Stimulated activated CD8-positive, alpha-beta memory T cell treated with anti-CD3 and anti-CD28 coated beads, Interleukin-7, amount 100 ng/mL, for 4 hours (primary cell): ENCODE measurements around the gene ZNF217.
"Not testable (repeated sequence)": the region's sequence is repeated elsewhere in the genome, so short reads cannot be mapped to it uniquely, and the experiment has no call there.

Experiments used
- DNase-seq, 2 donors: peaks; one replicate each; pipeline ENCODE4 v3.0.0-alpha.2; 2020; ENCODE audit warnings: low read depth in 2 of 2

ZNF217 gene

GRCh38 chr20:53622247-53623133 is 28.9 kb upstream of the ZNF217 start:
- DNase-seq = no peak

DNA sequence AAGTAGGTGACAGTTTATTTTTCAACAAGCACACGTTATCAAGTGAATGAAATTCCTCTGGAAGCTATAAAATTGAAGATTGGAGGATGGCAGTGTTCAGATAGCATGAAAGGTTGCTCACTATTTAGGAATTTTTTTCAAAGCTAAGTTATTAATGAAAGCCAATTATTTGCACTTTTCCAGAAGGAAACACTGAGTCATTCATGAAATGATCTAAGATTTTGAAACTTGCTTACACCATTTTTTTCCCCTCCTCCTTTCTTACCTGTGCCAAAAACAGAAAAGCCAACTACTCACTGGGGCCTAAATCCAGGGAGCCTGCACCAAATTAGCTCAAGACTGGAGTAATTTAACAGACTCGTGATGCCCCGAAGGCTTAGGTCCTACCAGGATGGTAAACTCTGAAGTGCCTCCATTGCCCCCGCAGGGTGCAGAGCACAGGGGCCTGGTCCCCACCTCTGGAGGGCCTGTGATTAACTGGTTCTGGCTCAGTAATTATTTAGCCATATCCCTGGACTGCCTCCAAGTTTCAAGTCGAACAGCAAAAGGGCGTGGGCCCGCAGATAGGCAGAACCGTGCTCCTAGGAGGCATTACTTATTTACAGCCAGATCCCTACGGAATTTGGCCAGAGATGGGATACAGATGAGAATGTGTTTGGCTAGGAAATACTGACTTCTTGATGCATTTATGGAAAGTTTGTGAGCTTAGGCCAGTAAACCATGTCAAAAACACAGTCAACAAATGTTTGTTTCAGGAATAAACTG is 28.0 kb upstream of the ZNF217 start:
- no peak for DNase-seq

GRCh38 chr20:53618490-53619000 is 24.9 kb upstream of the ZNF217 start:
- DNase-seq = not testable (repeated sequence)

- DNase-seq = no peak
Observed at GRCh38 chr20:53617791-53618489, 24.3 kb upstream of the ZNF217 start.

DNA sequence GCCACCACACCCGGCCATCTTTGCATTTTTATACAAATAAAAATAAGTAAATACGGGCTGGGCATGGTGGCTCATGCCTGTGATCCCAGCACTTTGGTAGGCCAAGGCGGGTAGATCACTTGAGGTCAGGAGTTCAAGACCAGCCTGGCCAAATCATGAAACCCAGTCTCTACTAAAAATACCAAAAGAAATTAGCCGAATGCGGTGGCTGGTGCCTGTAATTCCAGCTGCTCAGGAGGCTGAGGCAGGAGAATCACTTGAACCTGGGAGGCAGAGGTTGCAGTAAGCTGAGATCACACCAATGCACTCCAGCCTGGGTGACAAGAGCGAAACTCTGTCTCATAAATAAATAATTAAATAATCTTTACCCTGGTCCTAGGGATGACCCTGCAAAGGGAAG is 22.9 kb upstream of the ZNF217 start:
- DNase-seq = not testable (repeated sequence)

DNA sequence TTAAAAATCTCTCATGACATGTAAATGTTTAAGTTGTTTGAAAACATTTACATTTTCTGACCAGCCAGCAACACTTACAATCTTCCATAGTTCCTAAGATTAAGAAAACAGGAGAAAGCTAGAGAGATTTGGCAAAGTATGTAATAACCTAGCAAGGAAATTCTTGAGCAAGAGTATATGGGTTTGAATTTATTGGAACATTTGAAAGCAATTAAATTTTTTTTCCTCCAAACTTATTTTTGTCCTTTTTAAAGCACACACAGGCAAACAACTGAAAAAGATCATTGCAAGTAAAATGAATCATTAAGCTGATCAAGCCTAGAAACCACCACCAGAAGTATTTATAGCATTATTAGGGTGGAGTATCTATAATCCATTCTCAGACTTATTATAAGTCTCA is 20.1 kb upstream of the ZNF217 start:
- no peak for DNase-seq

DNA sequence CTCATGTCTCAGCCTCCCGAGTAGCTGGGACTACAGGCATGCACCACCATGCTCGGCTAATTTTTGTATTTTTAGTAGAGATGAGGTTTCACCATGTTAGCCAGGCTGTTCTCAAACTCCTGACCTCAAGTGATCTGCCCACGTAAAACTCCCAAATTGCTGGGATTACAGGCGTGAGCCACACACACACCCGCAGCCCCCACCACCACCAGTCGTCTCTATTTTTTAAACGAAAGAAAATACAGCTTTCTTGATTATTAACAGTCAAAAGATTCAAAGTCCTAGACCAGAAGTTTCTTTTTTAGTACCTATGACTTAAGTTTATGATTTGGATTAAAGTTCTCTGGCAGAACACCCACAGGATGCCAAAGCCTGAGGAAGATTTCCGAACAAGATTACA is 18.6 kb upstream of the ZNF217 start:
- DNase-seq = not testable (repeated sequence)

DNA sequence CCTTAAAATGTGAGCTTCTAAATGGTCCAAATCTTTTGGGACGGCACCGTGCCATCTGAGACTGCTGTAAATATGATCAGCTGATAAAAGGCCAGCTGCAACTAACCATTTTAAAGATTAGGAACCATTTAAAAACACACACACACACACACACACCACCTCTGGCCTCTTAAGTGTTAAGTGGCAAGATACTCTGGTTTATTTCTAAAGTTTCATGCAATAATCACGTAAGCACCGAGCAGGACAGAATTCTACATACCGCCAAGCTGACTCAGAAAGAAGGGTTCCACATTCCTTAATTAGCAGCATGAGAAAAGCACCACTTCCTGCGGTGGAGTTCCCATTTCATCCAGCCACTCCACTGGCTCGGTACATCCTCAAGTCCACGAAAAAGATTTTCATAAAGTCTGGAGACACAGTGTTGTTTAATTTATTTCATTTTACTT is 17.8 kb upstream of the ZNF217 start:
- DNase-seq = no peak

GRCh38 chr20:53609491-53610445 is 16.1 kb upstream of the ZNF217 start:
- peak; percentile 58 to 60 for DNase-seq

DNA sequence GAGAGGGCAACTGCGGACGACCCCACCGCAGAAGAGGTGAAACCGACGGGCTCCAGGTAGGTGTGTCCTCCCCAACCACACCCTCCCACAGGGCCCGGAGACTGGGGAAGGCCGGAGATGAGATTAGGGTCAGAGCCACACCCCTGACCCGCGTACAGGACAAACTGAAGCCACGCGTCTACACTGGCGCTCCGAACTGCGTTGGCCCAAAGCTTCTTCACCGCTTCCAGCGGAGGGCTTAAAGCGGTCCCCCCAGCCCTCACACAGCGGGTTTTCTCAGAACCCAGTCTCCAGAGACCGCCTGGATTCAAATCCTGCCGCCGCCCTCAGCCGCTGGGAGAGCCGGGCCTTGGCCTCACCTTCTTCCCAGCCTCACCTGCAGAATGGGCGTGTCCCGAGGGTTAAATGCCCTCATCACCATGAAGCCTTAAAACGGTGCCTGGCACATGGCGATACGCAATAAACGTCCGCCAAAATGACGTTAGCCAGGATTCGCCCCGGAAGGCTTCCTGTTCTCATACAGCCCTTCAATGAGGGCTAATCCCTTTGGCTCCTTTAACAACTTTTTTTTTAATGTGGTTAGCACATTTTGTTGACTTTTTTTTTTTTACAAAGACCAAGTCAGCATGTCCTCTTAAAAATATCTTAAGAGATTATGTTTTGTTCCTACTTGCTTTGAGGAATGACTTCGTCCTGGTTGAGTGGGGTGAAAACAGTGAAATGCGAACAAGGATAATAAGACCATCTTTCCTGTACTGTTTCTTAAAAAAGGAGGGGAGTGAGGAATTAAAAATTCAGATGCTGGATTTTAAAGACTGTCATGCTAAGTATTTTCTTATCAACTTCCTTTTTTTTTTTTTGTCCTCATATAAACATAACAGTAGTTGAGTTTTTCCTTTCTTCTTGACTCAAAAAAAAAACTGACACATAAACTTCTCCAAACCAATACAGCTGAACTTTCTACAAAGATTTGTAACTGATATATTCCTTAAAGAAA is 15.1 kb upstream of the ZNF217 start:
- DNase-seq = no peak

- DNase-seq = no peak
Observed at GRCh38 chr20:53608071-53608455, 14.4 kb upstream of the ZNF217 start.

DNA sequence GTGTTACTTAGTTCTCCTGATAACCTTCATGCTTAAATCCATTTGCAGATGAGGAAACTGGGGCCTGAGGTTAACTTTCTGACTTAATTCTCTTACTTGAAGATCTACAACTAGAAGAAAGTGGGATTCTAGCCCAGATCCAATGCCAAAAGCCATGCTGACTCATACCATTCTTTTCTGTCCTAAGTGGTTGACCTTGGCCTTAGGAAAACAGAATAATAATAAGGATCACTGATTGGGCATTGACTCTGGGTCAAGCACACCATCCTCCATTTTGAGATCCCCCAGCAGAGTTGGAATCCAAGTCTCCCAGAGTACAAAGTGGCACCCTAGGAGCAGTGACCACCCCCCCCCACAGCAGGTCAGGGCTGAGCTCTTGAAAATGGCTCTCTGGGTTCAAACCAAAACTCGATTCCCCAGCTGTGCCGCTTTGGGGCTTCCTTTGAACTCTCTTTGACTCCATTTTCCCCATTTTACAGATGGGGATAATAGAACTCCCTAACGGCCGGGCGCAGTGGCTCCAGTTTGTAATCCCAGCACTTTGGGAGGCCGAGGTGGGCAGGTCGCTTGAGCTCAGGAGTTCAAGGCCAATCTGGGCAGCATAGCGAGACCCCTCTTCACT is 12.8 kb upstream of the ZNF217 start:
- no peak for DNase-seq

DNA sequence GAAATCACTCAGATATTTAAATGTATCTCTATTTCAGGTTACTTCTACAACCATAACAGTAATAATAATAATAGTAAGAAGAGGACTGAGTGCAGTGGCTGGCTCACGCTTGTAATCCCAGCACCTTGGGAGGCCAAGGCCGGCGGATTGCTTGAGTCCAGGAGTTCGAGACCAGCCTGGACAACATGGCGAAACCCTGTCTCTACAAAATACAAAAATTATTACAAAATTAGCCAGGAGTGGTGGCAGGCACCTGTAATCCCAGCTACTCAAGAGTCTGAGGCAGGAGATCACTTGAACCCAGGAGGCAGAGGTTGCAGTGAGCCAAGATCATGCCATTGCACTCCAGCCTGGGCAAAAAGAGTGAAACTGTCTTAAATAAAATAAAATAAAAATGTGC is 11.8 kb upstream of the ZNF217 start:
- DNase-seq = not testable (repeated sequence)

- not testable (repeated sequence) for DNase-seq
Observed at GRCh38 chr20:53604846-53605245, 11.2 kb upstream of the ZNF217 start.

- no peak for DNase-seq
Observed at GRCh38 chr20:53602661-53603060, 9.0 kb upstream of the ZNF217 start.

GRCh38 chr20:53599910-53600632 is 6.4 kb upstream of the ZNF217 start:
- no peak for DNase-seq

DNA sequence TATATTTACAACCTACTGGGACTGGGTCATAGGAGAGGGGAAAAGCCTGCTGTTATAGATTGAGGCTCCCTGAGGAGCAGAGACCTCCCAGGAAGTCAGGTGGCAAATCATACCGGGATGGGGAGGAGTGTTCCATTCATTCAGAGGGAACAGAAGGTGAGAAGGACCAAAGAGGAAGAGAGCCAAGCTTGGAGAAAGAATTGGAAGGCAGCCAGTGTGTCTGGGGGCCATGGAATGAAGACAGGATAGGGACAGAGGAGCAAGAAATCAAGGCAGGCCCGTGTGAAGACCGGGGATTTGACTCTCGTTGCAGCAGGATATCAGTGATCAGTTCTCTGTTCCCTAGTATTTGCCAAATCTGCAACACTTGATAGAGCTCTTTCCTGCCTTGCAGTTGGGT is 5.7 kb upstream of the ZNF217 start:
- no peak for DNase-seq

- DNase-seq = no peak
Observed at GRCh38 chr20:53599044-53599362, 5.4 kb upstream of the ZNF217 start.
